GM19463 (cell line): ENCODE measurements around the gene PDK4.

Source experiments
- ATAC-seq: cut with Tn5 transposase; IDR thresholded peaks from one replicate; pipeline ENCODE4 v1.9.1; 2021; ENCODE audit warnings: mild to moderate bottlenecking, moderate library complexity; ENCODE audit not compliant: unreplicated experiment

Gene PDK4

DNA sequence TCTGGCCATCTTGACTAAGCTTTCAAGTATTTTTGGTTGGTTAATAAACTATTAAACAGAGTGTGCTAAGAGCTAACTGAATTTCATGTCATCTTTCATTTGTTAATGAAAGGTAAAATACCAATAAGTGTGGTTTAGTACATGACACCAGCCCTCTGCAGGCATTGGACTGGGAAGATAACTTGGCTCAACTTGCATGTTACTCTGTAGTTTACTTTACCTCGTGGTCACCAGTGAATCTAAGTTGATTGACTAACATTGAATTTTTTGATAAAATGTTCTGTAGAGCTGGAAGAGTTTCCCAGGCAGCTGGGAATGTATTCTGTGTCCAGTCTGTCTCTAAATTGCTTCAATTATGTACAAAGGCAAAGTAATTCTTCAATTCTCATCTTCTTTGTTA, 60.7 kb downstream of the PDK4 start:
- ATAC-seq = no peak

DNA sequence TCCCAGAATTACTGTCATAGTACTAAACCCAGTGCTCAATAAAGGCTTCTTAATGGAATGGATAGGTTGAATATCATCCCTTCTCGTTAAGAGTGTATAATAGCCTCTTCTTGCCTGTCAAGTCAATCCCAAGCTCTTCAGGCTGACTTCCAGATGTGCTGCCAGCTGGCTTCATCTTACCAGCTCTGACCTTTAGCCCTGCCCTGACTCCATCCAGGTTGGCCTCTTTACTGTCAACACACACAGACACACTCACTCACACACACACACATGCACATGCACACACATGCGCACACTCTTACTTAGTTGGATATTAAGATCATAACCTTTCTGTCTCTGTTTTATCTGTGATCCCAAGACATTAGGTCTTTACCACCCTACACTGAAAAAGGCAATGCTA, 61.5 kb downstream of the PDK4 start:
- no peak for ATAC-seq
